GM23338 (cell line): ENCODE measurements around the gene SSTR1. TPM values are rescaled to one million over a fixed set of nuclear protein-coding genes. Genes with fewer than 3 reads are reported as not detected.

Source experiments
- ATAC-seq: fragments of 200-7000 bp; cut with Tn5 transposase; 3 replicates; pipeline ENCODE4 v1.9.1; 2020
- DNase-seq: peaks from one replicate; pipeline ENCODE4 v3.0.0-alpha.2; 2015; ENCODE audit warnings: low spot score
- H2AFZ ChIP-seq: fragments of 200-600 bp; sonication (generic); 2 replicates; pipeline ENCODE4 v1.8.0; 2016; ENCODE audit warnings: antibody characterized with exemption, mild to moderate bottlenecking, moderate library complexity
- H3F3A ChIP-seq: fragments of 200-600 bp; sonication (generic); replicated peaks from 2 replicates; pipeline ENCODE4 v1.8.0; 2017; ENCODE audit warnings: antibody characterized with exemption, mixed run types, low read depth
- H3K27ac ChIP-seq: fragments of 200-600 bp; sonication (generic); 2 replicates; pipeline ENCODE4 v1.6.1; 2016; ENCODE audit warnings: low read depth
- H3K27me3 ChIP-seq: fragments of 200-600 bp; sonication (generic); 2 replicates; pipeline ENCODE4 v1.8.0; 2016; ENCODE audit warnings: mild to moderate bottlenecking, mixed run types, moderate library complexity; ENCODE audit not compliant: insufficient read depth
- H3K36me3 ChIP-seq: fragments of 200-600 bp; sonication (generic); 2 replicates; pipeline ENCODE4 v1.8.0; 2016; ENCODE audit warnings: mild to moderate bottlenecking; ENCODE audit not compliant: insufficient read depth
- H3K4me1 ChIP-seq: fragments of 200-600 bp; sonication (generic); 2 replicates; pipeline ENCODE4 v1.8.0; 2016; ENCODE audit warnings: mild to moderate bottlenecking, moderate library complexity; ENCODE audit not compliant: insufficient read depth
- H3K4me2 ChIP-seq: fragments of 200-600 bp; sonication (generic); 2 replicates; pipeline ENCODE4 v1.7.1; 2017; ENCODE audit warnings: mixed run types
- H3K4me3 ChIP-seq: fragments of 200-600 bp; sonication (generic); 2 replicates; pipeline ENCODE4 v1.6.1; 2016; ENCODE audit warnings: mixed run types
- H3K79me2 ChIP-seq: fragments of 200-600 bp; sonication (generic); replicated peaks from 2 replicates; pipeline ENCODE4 v1.8.0; 2017; ENCODE audit warnings: mild to moderate bottlenecking; ENCODE audit not compliant: insufficient read depth
- H3K9me2 ChIP-seq: fragments of 200-600 bp; sonication (generic); 2 replicates; pipeline ENCODE4 v1.8.0; 2017; ENCODE audit not compliant: insufficient read depth
- H4K20me1 ChIP-seq: fragments of 200-600 bp; sonication (generic); replicated peaks from 2 replicates; pipeline ENCODE4 v1.8.0; 2017; ENCODE audit warnings: mild to moderate bottlenecking; ENCODE audit not compliant: insufficient read depth
- H3K27ac Mint-ChIP-seq: 2 replicates; pipeline ENCODE4 v1.8.0; 2020; ENCODE audit warnings: inconsistent platforms, mild to moderate bottlenecking, moderate library complexity, mixed read lengths
- H3K27me3 Mint-ChIP-seq: 3 replicates; pipeline ENCODE4 v1.8.0; 2022; ENCODE audit warnings: low read depth, mild to moderate bottlenecking, moderate library complexity, mixed read lengths, inconsistent platforms; ENCODE audit not compliant: insufficient read depth, poor library complexity
- H3K36me3 Mint-ChIP-seq: 3 replicates; pipeline ENCODE4 v1.8.0; 2021; ENCODE audit warnings: low read depth, mild to moderate bottlenecking, inconsistent platforms, moderate library complexity, mixed read lengths
- H3K4me1 Mint-ChIP-seq: 3 replicates; pipeline ENCODE4 v1.8.0; 2020; ENCODE audit warnings: mild to moderate bottlenecking, inconsistent platforms, mixed read lengths
- H3K4me3 Mint-ChIP-seq: 3 replicates; pipeline ENCODE4 v1.8.0; 2021; ENCODE audit warnings: moderate library complexity, mild to moderate bottlenecking, inconsistent platforms, mixed read lengths
- H3K9me3 Mint-ChIP-seq: 3 replicates; pipeline ENCODE4 v1.8.0; 2020; ENCODE audit warnings: moderate library complexity, mild to moderate bottlenecking, inconsistent platforms, mixed read lengths
- CREB1 ChIP-seq: fragments of 250-450 bp; sonication (Bioruptor Pico); IDR thresholded peaks from 2 replicates; pipeline ENCODE4 v1.5.0; 2020; ENCODE audit warnings: low read depth, mild to moderate bottlenecking, moderate library complexity
- EZH2 ChIP-seq: fragments of 200-600 bp; sonication (generic); IDR thresholded peaks from one replicate; pipeline ENCODE4 v1.8.0; 2017; ENCODE audit warnings: antibody characterized with exemption, mild to moderate bottlenecking, low read depth; ENCODE audit not compliant: unreplicated experiment
- EZH2phosphoT487 ChIP-seq: fragments of 200-600 bp; sonication (generic); IDR thresholded peaks from one replicate; pipeline ENCODE4 v1.8.1; 2018; ENCODE audit warnings: antibody characterized with exemption; ENCODE audit not compliant: unreplicated experiment
- JUNB ChIP-seq: IDR thresholded peaks from one replicate; pipeline ENCODE4 v1.6.1; 2016; ENCODE audit warnings: antibody characterized with exemption; ENCODE audit not compliant: unreplicated experiment
- NANOG ChIP-seq: IDR thresholded peaks from 2 replicates; pipeline ENCODE4 v1.6.1; 2016; ENCODE audit warnings: antibody characterized with exemption, borderline replicate concordance
- POLR2AphosphoS5 ChIP-seq: IDR thresholded peaks from 2 replicates; pipeline ENCODE4 v1.6.1; 2016; ENCODE audit warnings: antibody characterized with exemption, low read depth
- STAT1 ChIP-seq: IDR thresholded peaks from one replicate; pipeline ENCODE4 v1.6.1; 2016; ENCODE audit warnings: antibody characterized with exemption; ENCODE audit not compliant: unreplicated experiment
- ZNF114 ChIP-seq: fragments of 250-450 bp; sonication (Bioruptor Pico); IDR thresholded peaks from 2 replicates; pipeline ENCODE4 v1.5.0; 2020; ENCODE audit warnings: mild to moderate bottlenecking, moderate library complexity
- ZNF331 ChIP-seq: fragments of 250-450 bp; sonication (Bioruptor Pico); IDR thresholded peaks from 2 replicates; pipeline ENCODE4 v1.5.0; 2020; ENCODE audit warnings: low read depth, mild to moderate bottlenecking, moderate library complexity
- polyA plus RNA-seq: library from polyadenylated mRNA; unstranded; fragments of >200 nt; fragmentation: Nextera tagmentation; extraction: Ambion mirVana; gene quantifications from 2 replicates; pipeline ENCODE4 v1.2.1, GENCODE V29; 2016
- total RNA-seq: library from RNA; depleted of rRNA; stranded (reverse); fragments of >200 nt; shearing (Covaris generic); gene quantifications from 2 replicates; pipeline ENCODE4 v1.2.3, GENCODE V29; 2014
- TF ChIP-seq, protein P1 (sequence below): IDR thresholded peaks from one replicate; pipeline ENCODE4 v1.6.1; 2018; ENCODE audit warnings: antibody characterized with exemption; ENCODE audit not compliant: unreplicated experiment
- TF ChIP-seq, protein P2 (sequence below): fragments of 250-450 bp; sonication (Bioruptor Pico); IDR thresholded peaks from 2 replicates; pipeline ENCODE4 v1.5.0; 2020; ENCODE audit warnings: mild to moderate bottlenecking, moderate library complexity
- TF ChIP-seq, protein P3 (sequence below), 2 experiments: fragments of 200-600 bp in 1 of 2; sonication (generic) in 1 of 2; conservative IDR thresholded peaks; 2 replicates each; pipeline versions ENCODE4 v1.5.1 to v1.6.1; 2016 to 2017; ENCODE audit warnings: antibody characterized with exemption in 2 of 2, low read depth in 2 of 2, mild to moderate bottlenecking in 2 of 2, moderate library complexity in 1 of 2
- TF ChIP-seq, protein P4 (sequence below): IDR thresholded peaks from 2 replicates; pipeline ENCODE4 v1.6.1; 2016; ENCODE audit warnings: antibody characterized with exemption

The SSTR1 gene
- total and polyA plus RNA-seq, 2 experiments from 2014 or later = 0.42 to 0.80 TPM

- Histone ChIP-seq H3K79me2 (no peaks in the 10 kb centered on the region), H4K20me1 (no peaks in the 10 kb centered on the region), H3K27ac (no peak overlapping the region), H3K4me2 (no peak overlapping the region), H3K4me3 (no peak overlapping the region), H3K9me2 (no peaks in the 10 kb centered on the region), H2AFZ (no peak overlapping the region), H3K36me3 (no peaks in the 10 kb centered on the region), H3K4me1 (no peaks in the 10 kb centered on the region), H3F3A (no peaks in the 10 kb centered on the region), H3K27me3 (peaks cover 64% of the 10 kb centered on the region)
- ATAC-seq = no peak
- TF ChIP-seq ZNF331 (no peak), POLR2AphosphoS5 (no peak), JUNB (no peak), ZNF114 (CRISPR knock-in tag) (no peak), NANOG (no peak), CREB1 (CRISPR knock-in tag) (no peak), STAT1 (no peak), EZH2phosphoT487 (no peak), EZH2 (no peak)
- TF ChIP-seq, protein P1, sequence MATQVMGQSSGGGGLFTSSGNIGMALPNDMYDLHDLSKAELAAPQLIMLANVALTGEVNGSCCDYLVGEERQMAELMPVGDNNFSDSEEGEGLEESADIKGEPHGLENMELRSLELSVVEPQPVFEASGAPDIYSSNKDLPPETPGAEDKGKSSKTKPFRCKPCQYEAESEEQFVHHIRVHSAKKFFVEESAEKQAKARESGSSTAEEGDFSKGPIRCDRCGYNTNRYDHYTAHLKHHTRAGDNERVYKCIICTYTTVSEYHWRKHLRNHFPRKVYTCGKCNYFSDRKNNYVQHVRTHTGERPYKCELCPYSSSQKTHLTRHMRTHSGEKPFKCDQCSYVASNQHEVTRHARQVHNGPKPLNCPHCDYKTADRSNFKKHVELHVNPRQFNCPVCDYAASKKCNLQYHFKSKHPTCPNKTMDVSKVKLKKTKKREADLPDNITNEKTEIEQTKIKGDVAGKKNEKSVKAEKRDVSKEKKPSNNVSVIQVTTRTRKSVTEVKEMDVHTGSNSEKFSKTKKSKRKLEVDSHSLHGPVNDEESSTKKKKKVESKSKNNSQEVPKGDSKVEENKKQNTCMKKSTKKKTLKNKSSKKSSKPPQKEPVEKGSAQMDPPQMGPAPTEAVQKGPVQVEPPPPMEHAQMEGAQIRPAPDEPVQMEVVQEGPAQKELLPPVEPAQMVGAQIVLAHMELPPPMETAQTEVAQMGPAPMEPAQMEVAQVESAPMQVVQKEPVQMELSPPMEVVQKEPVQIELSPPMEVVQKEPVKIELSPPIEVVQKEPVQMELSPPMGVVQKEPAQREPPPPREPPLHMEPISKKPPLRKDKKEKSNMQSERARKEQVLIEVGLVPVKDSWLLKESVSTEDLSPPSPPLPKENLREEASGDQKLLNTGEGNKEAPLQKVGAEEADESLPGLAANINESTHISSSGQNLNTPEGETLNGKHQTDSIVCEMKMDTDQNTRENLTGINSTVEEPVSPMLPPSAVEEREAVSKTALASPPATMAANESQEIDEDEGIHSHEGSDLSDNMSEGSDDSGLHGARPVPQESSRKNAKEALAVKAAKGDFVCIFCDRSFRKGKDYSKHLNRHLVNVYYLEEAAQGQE = no peak
- TF ChIP-seq, protein P2, sequence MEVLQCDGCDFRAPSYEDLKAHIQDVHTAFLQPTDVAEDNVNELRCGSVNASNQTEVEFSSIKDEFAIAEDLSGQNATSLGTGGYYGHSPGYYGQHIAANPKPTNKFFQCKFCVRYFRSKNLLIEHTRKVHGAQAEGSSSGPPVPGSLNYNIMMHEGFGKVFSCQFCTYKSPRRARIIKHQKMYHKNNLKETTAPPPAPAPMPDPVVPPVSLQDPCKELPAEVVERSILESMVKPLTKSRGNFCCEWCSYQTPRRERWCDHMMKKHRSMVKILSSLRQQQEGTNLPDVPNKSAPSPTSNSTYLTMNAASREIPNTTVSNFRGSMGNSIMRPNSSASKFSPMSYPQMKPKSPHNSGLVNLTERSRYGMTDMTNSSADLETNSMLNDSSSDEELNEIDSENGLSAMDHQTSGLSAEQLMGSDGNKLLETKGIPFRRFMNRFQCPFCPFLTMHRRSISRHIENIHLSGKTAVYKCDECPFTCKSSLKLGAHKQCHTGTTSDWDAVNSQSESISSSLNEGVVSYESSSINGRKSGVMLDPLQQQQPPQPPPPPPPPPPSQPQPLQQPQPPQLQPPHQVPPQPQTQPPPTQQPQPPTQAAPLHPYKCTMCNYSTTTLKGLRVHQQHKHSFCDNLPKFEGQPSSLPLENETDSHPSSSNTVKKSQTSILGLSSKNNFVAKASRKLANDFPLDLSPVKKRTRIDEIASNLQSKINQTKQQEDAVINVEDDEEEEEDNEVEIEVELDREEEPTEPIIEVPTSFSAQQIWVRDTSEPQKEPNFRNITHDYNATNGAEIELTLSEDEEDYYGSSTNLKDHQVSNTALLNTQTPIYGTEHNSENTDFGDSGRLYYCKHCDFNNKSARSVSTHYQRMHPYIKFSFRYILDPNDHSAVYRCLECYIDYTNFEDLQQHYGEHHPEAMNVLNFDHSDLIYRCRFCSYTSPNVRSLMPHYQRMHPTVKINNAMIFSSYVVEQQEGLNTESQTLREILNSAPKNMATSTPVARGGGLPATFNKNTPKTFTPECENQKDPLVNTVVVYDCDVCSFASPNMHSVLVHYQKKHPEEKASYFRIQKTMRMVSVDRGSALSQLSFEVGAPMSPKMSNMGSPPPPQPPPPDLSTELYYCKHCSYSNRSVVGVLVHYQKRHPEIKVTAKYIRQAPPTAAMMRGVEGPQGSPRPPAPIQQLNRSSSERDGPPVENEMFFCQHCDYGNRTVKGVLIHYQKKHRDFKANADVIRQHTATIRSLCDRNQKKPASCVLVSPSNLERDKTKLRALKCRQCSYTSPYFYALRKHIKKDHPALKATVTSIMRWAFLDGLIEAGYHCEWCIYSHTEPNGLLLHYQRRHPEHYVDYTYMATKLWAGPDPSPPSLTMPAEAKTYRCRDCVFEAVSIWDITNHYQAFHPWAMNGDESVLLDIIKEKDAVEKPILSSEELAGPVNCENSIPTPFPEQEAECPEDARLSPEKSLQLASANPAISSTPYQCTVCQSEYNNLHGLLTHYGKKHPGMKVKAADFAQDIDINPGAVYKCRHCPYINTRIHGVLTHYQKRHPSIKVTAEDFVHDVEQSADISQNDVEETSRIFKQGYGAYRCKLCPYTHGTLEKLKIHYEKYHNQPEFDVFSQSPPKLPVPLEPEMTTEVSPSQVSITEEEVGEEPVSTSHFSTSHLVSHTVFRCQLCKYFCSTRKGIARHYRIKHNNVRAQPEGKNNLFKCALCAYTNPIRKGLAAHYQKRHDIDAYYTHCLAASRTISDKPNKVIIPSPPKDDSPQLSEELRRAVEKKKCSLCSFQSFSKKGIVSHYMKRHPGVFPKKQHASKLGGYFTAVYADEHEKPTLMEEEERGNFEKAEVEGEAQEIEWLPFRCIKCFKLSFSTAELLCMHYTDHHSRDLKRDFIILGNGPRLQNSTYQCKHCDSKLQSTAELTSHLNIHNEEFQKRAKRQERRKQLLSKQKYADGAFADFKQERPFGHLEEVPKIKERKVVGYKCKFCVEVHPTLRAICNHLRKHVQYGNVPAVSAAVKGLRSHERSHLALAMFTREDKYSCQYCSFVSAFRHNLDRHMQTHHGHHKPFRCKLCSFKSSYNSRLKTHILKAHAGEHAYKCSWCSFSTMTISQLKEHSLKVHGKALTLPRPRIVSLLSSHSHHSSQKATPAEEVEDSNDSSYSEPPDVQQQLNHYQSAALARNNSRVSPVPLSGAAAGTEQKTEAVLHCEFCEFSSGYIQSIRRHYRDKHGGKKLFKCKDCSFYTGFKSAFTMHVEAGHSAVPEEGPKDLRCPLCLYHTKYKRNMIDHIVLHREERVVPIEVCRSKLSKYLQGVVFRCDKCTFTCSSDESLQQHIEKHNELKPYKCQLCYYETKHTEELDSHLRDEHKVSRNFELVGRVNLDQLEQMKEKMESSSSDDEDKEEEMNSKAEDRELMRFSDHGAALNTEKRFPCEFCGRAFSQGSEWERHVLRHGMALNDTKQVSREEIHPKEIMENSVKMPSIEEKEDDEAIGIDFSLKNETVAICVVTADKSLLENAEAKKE = no peak
- TF ChIP-seq, protein P3, sequence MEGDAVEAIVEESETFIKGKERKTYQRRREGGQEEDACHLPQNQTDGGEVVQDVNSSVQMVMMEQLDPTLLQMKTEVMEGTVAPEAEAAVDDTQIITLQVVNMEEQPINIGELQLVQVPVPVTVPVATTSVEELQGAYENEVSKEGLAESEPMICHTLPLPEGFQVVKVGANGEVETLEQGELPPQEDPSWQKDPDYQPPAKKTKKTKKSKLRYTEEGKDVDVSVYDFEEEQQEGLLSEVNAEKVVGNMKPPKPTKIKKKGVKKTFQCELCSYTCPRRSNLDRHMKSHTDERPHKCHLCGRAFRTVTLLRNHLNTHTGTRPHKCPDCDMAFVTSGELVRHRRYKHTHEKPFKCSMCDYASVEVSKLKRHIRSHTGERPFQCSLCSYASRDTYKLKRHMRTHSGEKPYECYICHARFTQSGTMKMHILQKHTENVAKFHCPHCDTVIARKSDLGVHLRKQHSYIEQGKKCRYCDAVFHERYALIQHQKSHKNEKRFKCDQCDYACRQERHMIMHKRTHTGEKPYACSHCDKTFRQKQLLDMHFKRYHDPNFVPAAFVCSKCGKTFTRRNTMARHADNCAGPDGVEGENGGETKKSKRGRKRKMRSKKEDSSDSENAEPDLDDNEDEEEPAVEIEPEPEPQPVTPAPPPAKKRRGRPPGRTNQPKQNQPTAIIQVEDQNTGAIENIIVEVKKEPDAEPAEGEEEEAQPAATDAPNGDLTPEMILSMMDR (conservative IDR thresholded peaks at IDR 0.05; ENCODE audit: low read depth in 2 of 2) = no peak
- TF ChIP-seq, protein P4, sequence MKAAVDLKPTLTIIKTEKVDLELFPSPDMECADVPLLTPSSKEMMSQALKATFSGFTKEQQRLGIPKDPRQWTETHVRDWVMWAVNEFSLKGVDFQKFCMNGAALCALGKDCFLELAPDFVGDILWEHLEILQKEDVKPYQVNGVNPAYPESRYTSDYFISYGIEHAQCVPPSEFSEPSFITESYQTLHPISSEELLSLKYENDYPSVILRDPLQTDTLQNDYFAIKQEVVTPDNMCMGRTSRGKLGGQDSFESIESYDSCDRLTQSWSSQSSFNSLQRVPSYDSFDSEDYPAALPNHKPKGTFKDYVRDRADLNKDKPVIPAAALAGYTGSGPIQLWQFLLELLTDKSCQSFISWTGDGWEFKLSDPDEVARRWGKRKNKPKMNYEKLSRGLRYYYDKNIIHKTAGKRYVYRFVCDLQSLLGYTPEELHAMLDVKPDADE = no peak
- Mint-ChIP-seq H3K4me1 (no peaks in the 10 kb centered on the region), H3K9me3 (no peaks in the 10 kb centered on the region; the same call in 2 of the 3 replicates), H3K36me3 (no peaks in the 10 kb centered on the region; the same call in 2 of the 3 replicates), H3K27ac (no peak overlapping the region), H3K27me3 (no peaks in the 10 kb centered on the region), H3K4me3 (no peak overlapping the region)
- DNase-seq = no peak
Measured at GRCh38 chr14:38233218-38233617, 25.5 kb downstream of the SSTR1 start.
